H9 (cell line): ENCODE measurements around the gene DMAC2. TPM values are rescaled to one million over a fixed set of nuclear protein-coding genes. Genes with fewer than 3 reads are reported as not detected.
A peak's percentile ranks its signal among the peaks of the same experiment; 100 is the strongest.

Experiments
- DNase-seq: peaks from one replicate; pipeline ENCODE4 v3.0.0-alpha.2; 2017
- H2AFZ ChIP-seq: one replicate; pipeline ENCODE4 v1.6.1; 2013; ENCODE audit warnings: mild to moderate bottlenecking, low read length, control low read depth, moderate library complexity
- H2AK5ac ChIP-seq: 2 replicates; pipeline ENCODE4 v1.6.1; 2013; ENCODE audit warnings: low read length, control low read depth, mixed read lengths; ENCODE audit not compliant: insufficient read length
- H2BK120ac ChIP-seq: one replicate; pipeline ENCODE4 v1.6.1; 2013; ENCODE audit warnings: low read depth, mild to moderate bottlenecking, low read length, control low read depth, inconsistent platforms; ENCODE audit not compliant: poor library complexity, severe bottlenecking
- H2BK12ac ChIP-seq: 2 replicates; pipeline ENCODE4 v1.6.1; 2013; ENCODE audit warnings: low read length, control low read depth, mixed read lengths, low read depth; ENCODE audit not compliant: insufficient read length
- H2BK15ac ChIP-seq: 2 replicates; pipeline ENCODE4 v1.6.1; 2013; ENCODE audit warnings: low read depth, low read length, control low read depth
- H2BK20ac ChIP-seq: one replicate; pipeline ENCODE4 v1.6.1; 2013; ENCODE audit warnings: low read depth, mild to moderate bottlenecking, low read length, control low read depth, inconsistent platforms; ENCODE audit not compliant: poor library complexity, severe bottlenecking
- H2BK5ac ChIP-seq: 2 replicates; pipeline ENCODE4 v1.6.1; 2013; ENCODE audit warnings: low read length, control low read depth, mixed read lengths; ENCODE audit not compliant: insufficient read length
- H3K14ac ChIP-seq: 2 replicates; pipeline ENCODE4 v1.6.1; 2013; ENCODE audit warnings: low read length, control low read depth; ENCODE audit not compliant: insufficient read depth
- H3K18ac ChIP-seq: 2 replicates; pipeline ENCODE4 v1.6.1; 2013; ENCODE audit warnings: low read depth, mild to moderate bottlenecking, mixed read lengths, low read length, control low read depth; ENCODE audit not compliant: insufficient read length
- H3K23ac ChIP-seq: 2 replicates; pipeline ENCODE4 v1.6.1; 2013; ENCODE audit warnings: low read length, control low read depth, mixed read lengths, low read depth; ENCODE audit not compliant: insufficient read length
- H3K23me2 ChIP-seq: 2 replicates; pipeline ENCODE4 v1.6.1; 2013; ENCODE audit warnings: low read depth, mild to moderate bottlenecking, mixed read lengths, low read length, control low read depth; ENCODE audit not compliant: insufficient read length, poor library complexity, severe bottlenecking
- H3K27ac ChIP-seq: 2 replicates; pipeline ENCODE4 v1.5.1; 2013; ENCODE audit warnings: low read length, control low read depth, mixed read lengths, low read depth; ENCODE audit not compliant: insufficient read length
- H3K27me3 ChIP-seq: 2 replicates; pipeline ENCODE4 v1.6.1; 2013; ENCODE audit warnings: low read length, control low read depth, inconsistent platforms; ENCODE audit not compliant: insufficient read depth
- H3K4ac ChIP-seq: 2 replicates; pipeline ENCODE4 v1.6.1; 2013; ENCODE audit warnings: low read depth, mild to moderate bottlenecking, control low read depth, inconsistent platforms, low read length, moderate library complexity
- H3K4me1 ChIP-seq: 2 replicates; pipeline ENCODE4 v1.6.1; 2013; ENCODE audit warnings: low read length, control low read depth, inconsistent platforms; ENCODE audit not compliant: insufficient read depth
- H3K4me2 ChIP-seq: 2 replicates; pipeline ENCODE4 v1.6.1; 2013; ENCODE audit warnings: low read length, control low read depth, mixed read lengths; ENCODE audit not compliant: insufficient read length, insufficient read depth
- H3K56ac ChIP-seq: 2 replicates; pipeline ENCODE4 v1.6.1; 2013; ENCODE audit warnings: low read depth, mild to moderate bottlenecking, mixed read lengths, low read length, control low read depth; ENCODE audit not compliant: insufficient read length
- H3K79me1 ChIP-seq: 2 replicates; pipeline ENCODE4 v1.6.1; 2013; ENCODE audit warnings: low read depth, mild to moderate bottlenecking, moderate library complexity, low read length, control low read depth, inconsistent platforms; ENCODE audit not compliant: insufficient read depth, poor library complexity, severe bottlenecking
- H3K79me2 ChIP-seq: 2 replicates; pipeline ENCODE4 v1.6.1; 2013; ENCODE audit warnings: low read length, control low read depth, inconsistent platforms; ENCODE audit not compliant: insufficient read depth
- H3K9ac ChIP-seq: 2 replicates; pipeline ENCODE4 v1.6.1; 2013; ENCODE audit warnings: low read length, control low read depth, mixed read lengths; ENCODE audit not compliant: insufficient read length; ENCODE audit errors: extremely low read depth
- H3K9me3 ChIP-seq: one replicate; pipeline ENCODE4 v1.6.1; 2013; ENCODE audit warnings: low read depth, low read length, inconsistent platforms; ENCODE audit not compliant: control insufficient read depth
- H3T11ph ChIP-seq: one replicate; pipeline ENCODE4 v1.6.1; 2013; ENCODE audit warnings: mild to moderate bottlenecking, low read length, control low read depth, inconsistent platforms
- H4K20me1 ChIP-seq: one replicate; pipeline ENCODE4 v1.6.1; 2013; ENCODE audit not compliant: control insufficient read depth, insufficient read length, insufficient read depth
- H4K5ac ChIP-seq: 2 replicates; pipeline ENCODE4 v1.6.1; 2013; ENCODE audit warnings: low read depth, mild to moderate bottlenecking, mixed read lengths, low read length, control low read depth; ENCODE audit not compliant: insufficient read length
- H4K8ac ChIP-seq: replicated peaks from 2 replicates; pipeline ENCODE4 v1.6.1; 2013; ENCODE audit warnings: low read length, control low read depth, mixed read lengths, low read depth; ENCODE audit not compliant: insufficient read length
- H4K91ac ChIP-seq: 2 replicates; pipeline ENCODE4 v1.6.1; 2013; ENCODE audit warnings: low read depth, mild to moderate bottlenecking, moderate library complexity, mixed read lengths, low read length, control low read depth; ENCODE audit not compliant: insufficient read length
- H3K27ac Mint-ChIP-seq, 3 experiments: 2 replicates in 2 of 3; 3 replicates in 1 of 3; pipeline ENCODE4 v1.8.0; 2020 to 2021; ENCODE audit warnings: mixed read lengths in 3 of 3, mild to moderate bottlenecking in 1 of 3, moderate library complexity in 1 of 3
- H3K27me3 Mint-ChIP-seq: 2 replicates; pipeline ENCODE4 v1.8.0; 2021; ENCODE audit warnings: low read depth, mild to moderate bottlenecking, moderate library complexity, mixed read lengths
- H3K36me3 Mint-ChIP-seq, 3 experiments: 2 replicates in 2 of 3; 3 replicates in 1 of 3; pipeline ENCODE4 v1.8.0; 2020 to 2021; ENCODE audit warnings: low read depth in 3 of 3, mixed read lengths in 3 of 3; ENCODE audit not compliant: insufficient read depth in 1 of 3
- H3K4me1 Mint-ChIP-seq, 2 experiments: 2 replicates each; pipeline ENCODE4 v1.8.0; 2020; ENCODE audit warnings: mixed read lengths in 2 of 2
- H3K4me3 Mint-ChIP-seq, 2 experiments: 2 replicates in 1 of 2; 3 replicates in 1 of 2; pipeline ENCODE4 v1.8.0; 2020 to 2021; ENCODE audit warnings: mild to moderate bottlenecking in 2 of 2, mixed read lengths in 2 of 2, moderate library complexity in 1 of 2
- H3K9me3 Mint-ChIP-seq, 2 experiments: 2 replicates in 1 of 2; 3 replicates in 1 of 2; pipeline ENCODE4 v1.8.0; 2020; ENCODE audit warnings: mild to moderate bottlenecking in 2 of 2, mixed read lengths in 2 of 2, moderate library complexity in 1 of 2
- WGBS: extraction: QIAGEN DNeasy Blood & Tissue Kit; methylation state at CpG from one replicate; pipeline ENCODE4 v1.1.7; 2013; ENCODE audit warnings: missing lambda C conversion rate, low lambda C conversion rate, mixed read lengths; ENCODE audit not compliant: insufficient read length; ENCODE audit errors: extremely low coverage; 5-methylcytosine and 5-hydroxymethylcytosine counted together
- total RNA-seq: library from RNA; stranded (reverse); gene quantifications from 2 replicates; pipeline ENCODE4 v1.2.1, GENCODE V29; 2021
- TF ChIP-seq, protein P1 (sequence below): fragments of 200-600 bp; sonication (generic); conservative IDR thresholded peaks from 3 replicates; pipeline ENCODE4 v1.8.0; 2021; ENCODE audit warnings: antibody characterized with exemption, mild to moderate bottlenecking

DMAC2 gene
- total RNA-seq, 1 experiment from 2014 or later = 70.5 TPM

DNA sequence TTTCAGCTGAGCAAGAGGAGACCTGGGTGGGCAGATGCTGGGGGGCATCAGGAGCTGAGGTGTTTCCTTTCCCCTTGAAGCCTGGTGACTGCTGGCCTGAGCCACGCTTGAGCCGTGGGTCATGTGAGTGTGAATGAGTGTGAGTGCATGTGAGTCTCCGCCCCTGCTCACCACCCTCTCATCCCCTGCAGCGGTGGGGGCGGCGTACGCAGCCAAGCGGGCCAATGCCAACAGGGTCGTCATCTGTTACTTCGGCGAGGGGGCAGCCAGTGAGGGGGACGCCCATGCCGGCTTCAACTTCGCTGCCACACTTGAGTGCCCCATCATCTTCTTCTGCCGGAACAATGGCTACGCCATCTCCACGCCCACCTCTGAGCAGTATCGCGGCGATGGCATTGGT, 17.7 kb downstream of the DMAC2 start:
- Histone ChIP-seq H3K79me1 (no peaks in the 10 kb centered on the region), H3K4ac (no peak overlapping the region), H2BK12ac (no peak overlapping the region), H3K56ac (no peak overlapping the region), H3K14ac (no peak overlapping the region), H2BK20ac (no peak overlapping the region), H3K9me3 (no peaks in the 10 kb centered on the region), H2AFZ (no peak overlapping the region), H4K20me1 (peaks cover 2% of the 10 kb centered on the region), H3K27me3 (no peaks in the 10 kb centered on the region), H2AK5ac (no peak overlapping the region), H3K23ac (no peak overlapping the region), H2BK120ac (no peak overlapping the region), H3K4me2 (no peak overlapping the region), H3K4me1 (no peaks in the 10 kb centered on the region), H4K91ac (no peak overlapping the region), H3K9ac (no peak overlapping the region), H3T11ph (no peak overlapping the region), H4K8ac (no peak overlapping the region), H4K5ac (no peak overlapping the region), H3K79me2 (no peaks in the 10 kb centered on the region), H2BK5ac (no peak overlapping the region), H3K18ac (no peak overlapping the region), H3K23me2 (no peaks in the 10 kb centered on the region), H3K27ac (no peak overlapping the region), H2BK15ac (no peak overlapping the region)
- TF ChIP-seq, protein P1, sequence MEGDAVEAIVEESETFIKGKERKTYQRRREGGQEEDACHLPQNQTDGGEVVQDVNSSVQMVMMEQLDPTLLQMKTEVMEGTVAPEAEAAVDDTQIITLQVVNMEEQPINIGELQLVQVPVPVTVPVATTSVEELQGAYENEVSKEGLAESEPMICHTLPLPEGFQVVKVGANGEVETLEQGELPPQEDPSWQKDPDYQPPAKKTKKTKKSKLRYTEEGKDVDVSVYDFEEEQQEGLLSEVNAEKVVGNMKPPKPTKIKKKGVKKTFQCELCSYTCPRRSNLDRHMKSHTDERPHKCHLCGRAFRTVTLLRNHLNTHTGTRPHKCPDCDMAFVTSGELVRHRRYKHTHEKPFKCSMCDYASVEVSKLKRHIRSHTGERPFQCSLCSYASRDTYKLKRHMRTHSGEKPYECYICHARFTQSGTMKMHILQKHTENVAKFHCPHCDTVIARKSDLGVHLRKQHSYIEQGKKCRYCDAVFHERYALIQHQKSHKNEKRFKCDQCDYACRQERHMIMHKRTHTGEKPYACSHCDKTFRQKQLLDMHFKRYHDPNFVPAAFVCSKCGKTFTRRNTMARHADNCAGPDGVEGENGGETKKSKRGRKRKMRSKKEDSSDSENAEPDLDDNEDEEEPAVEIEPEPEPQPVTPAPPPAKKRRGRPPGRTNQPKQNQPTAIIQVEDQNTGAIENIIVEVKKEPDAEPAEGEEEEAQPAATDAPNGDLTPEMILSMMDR = no peak
- Mint-ChIP-seq H3K9me3 (no peaks in the 10 kb centered on the region), H3K4me3 (no peak overlapping the region), H3K4me1 (peaks cover 3 to 11% of the 10 kb centered on the region in 2 experiments), H3K36me3 (peaks cover 14 to 51% (median 43%) of the 10 kb centered on the region in 3 experiments; a peak in 6 of 7 replicates), H3K27ac (peak overlapping the region in 2 of 3 experiments; percentile 20 to 70; a peak in 4 of 7 replicates), H3K27me3 (no peaks in the 10 kb centered on the region; the same call in none of the 2 replicates)
- no CpG with 5 or more reads among the region's 20 CpGs for WGBS
- no peak for DNase-seq
